HepG2 (cell line): ENCODE data around the gene PSMA7. TPM values are rescaled to one million over a fixed set of nuclear protein-coding genes. Genes with fewer than 3 reads are reported as not detected.

Experiments
- ATRX ChIP-seq: sonication (generic); formaldehyde crosslinking; IDR thresholded peaks from 2 replicates; pipeline ENCODE4 v1.4.0; 2020; ENCODE audit warnings: missing genetic modification reagents, borderline replicate concordance
- GATAD2A ChIP-seq: IDR thresholded peaks from 2 replicates; pipeline ENCODE4 v1.6.1; 2016
- KDM4B ChIP-seq: sonication (generic); formaldehyde crosslinking; IDR thresholded peaks from 2 replicates; pipeline ENCODE4 v1.4.0; 2020; ENCODE audit warnings: missing genetic modification reagents
- KDM5A ChIP-seq: fragments of 200-600 bp; sonication (generic); IDR thresholded peaks from 2 replicates; pipeline ENCODE4 v1.7.0; 2018; ENCODE audit warnings: antibody characterized with exemption, mild to moderate bottlenecking, low read length, borderline replicate concordance
- MTF1 ChIP-seq: sonication (generic); formaldehyde crosslinking; IDR thresholded peaks from 2 replicates; pipeline ENCODE4 v1.5.0; 2020; ENCODE audit warnings: missing genetic modification reagents
- NBN ChIP-seq: fragments of 450-650 bp; conservative IDR thresholded peaks from 2 replicates; pipeline ENCODE4 v1.6.1; 2017
- NR2C2 ChIP-seq: sonication (generic); formaldehyde crosslinking; IDR thresholded peaks from 2 replicates; pipeline ENCODE4 v1.4.0; 2020; ENCODE audit warnings: missing genetic modification reagents, mild to moderate bottlenecking, moderate library complexity, borderline replicate concordance
- SMAD9 ChIP-seq: sonication (generic); formaldehyde crosslinking; IDR thresholded peaks from 2 replicates; pipeline ENCODE4 v1.5.1; 2020; ENCODE audit warnings: mild to moderate bottlenecking, missing genetic modification reagents
- SPEN ChIP-seq: sonication (generic); formaldehyde crosslinking; IDR thresholded peaks from 2 replicates; pipeline ENCODE4 v1.5.1; 2020; ENCODE audit warnings: low read depth, mild to moderate bottlenecking, missing genetic modification reagents
- TOPORS ChIP-seq: sonication (generic); formaldehyde crosslinking; IDR thresholded peaks from 2 replicates; pipeline ENCODE4 v1.8.0; 2023; ENCODE audit warnings: mild to moderate bottlenecking, missing genetic modification reagents
- ZNF230 ChIP-seq: sonication (generic); formaldehyde crosslinking; IDR thresholded peaks from 2 replicates; pipeline ENCODE4 v1.4.0; 2020; ENCODE audit warnings: mild to moderate bottlenecking, missing genetic modification reagents
- ZNF83 ChIP-seq: sonication (generic); formaldehyde crosslinking; IDR thresholded peaks from 2 replicates; pipeline ENCODE4 v1.4.0; 2020; ENCODE audit warnings: missing genetic modification reagents, mild to moderate bottlenecking, borderline replicate concordance
- polyA plus RNA-seq, 8 experiments: library from polyadenylated mRNA; depleted of rRNA in 3 of 8; stranded (reverse) in 7 of 8; unstranded in 1 of 8; fragments of >200 nt; fragmentation: Illumina TruSeq in 4 of 8; extraction: Trizol in 4 of 8; gene quantifications; 2 replicates each; pipeline versions ENCODE4 v1.2.1 to v1.2.3, GENCODE V29; 2011 to 2016; ENCODE audit warnings: low read depth in 4 of 8, missing spikeins in 1 of 8, mixed read lengths in 1 of 8; ENCODE audit not compliant: insufficient read depth in 1 of 8
- total RNA-seq, 5 experiments: library from RNA; depleted of rRNA; stranded (reverse); fragments of >200 nt; fragmentation: Illumina TruSeq; extraction: Trizol; gene quantifications; 2 replicates each; pipeline ENCODE4 v1.2.3, GENCODE V29; 2016; ENCODE audit warnings: low read depth in 1 of 5
- TF ChIP-seq, protein P1 (sequence below): IDR thresholded peaks from 2 replicates; pipeline ENCODE4 v1.6.1; 2012; ENCODE audit warnings: low read depth, low read length, improper control_type of control experiment
- TF ChIP-seq, protein P2 (sequence below): sonication (generic); formaldehyde crosslinking; IDR thresholded peaks from 2 replicates; pipeline ENCODE4 v1.4.0; 2020; ENCODE audit warnings: missing genetic modification reagents, borderline replicate concordance
- TF ChIP-seq, protein P3 (sequence below): sonication (generic); IDR thresholded peaks from 2 replicates; pipeline ENCODE4 v1.6.1; 2016; ENCODE audit warnings: low read depth, borderline replicate concordance
- TF ChIP-seq, protein P4 (sequence below): IDR thresholded peaks from 2 replicates; pipeline ENCODE4 v1.6.1; 2016; ENCODE audit warnings: low read depth
- TF ChIP-seq, protein P5 (sequence below): sonication (generic); formaldehyde crosslinking; IDR thresholded peaks from 2 replicates; pipeline ENCODE4 v1.4.0; 2020; ENCODE audit warnings: mild to moderate bottlenecking, low read depth, missing genetic modification reagents
- TF ChIP-seq, protein P6 (sequence below): sonication (generic); formaldehyde crosslinking; IDR thresholded peaks from 2 replicates; pipeline ENCODE4 v1.4.0; 2020; ENCODE audit warnings: mild to moderate bottlenecking, missing genetic modification reagents

PSMA7 gene
- total and polyA plus RNA-seq, 2 of the 13 experiments (the other 11 are each of a cell fraction or from before 2014, with no cell fraction given), result 531 to 631 TPM

DNA sequence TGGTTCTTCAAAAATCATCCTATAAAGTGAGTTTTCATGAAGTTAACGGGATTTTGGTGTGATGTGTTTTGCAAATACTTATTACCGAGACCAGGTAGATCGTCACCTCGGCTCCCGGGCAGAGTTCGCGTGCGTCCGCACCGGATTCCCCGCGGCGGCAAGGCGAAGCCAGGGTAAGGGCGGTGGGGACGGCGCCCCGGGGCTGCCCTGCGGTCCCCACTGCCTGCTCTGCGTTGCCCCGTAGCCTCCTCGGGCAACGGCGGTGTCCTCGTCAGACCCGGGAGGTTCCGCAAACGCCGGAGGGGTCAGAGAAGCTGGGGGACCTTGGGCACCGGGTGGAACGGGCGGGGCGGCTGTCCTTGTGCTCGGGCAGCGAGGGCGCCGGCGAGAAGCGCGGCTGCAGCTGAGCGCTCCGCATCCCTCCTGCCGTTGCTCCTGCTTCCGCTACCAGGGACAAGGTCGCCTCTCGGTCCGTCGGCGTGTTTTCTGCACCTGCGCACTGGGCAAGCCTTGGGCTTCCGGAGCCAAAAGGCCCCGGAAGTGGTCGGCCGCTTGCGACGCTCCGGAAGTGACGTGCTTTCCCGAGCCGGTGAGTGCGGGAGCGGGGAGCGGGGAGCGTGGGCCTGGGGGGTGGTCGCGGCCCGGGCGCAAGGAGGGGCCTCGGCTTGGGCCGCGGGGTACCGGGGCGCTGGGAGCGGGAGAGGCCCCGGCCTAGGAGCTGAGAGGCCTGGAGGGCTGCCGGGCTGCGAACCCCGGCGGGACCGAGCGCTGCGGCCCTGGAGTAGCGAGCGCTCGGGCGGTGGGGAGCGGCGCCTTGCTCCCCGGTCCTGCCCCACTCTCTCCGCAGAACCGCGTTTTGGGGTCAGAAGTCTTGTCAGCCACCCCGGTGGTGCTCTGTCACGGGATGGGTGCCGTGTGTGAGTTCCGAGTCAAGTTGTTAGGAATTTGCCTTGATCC lies 39.6 kb upstream of the PSMA7 start, which contains the start of gene MTG2 (continued):
- TF ChIP-seq, protein P1, sequence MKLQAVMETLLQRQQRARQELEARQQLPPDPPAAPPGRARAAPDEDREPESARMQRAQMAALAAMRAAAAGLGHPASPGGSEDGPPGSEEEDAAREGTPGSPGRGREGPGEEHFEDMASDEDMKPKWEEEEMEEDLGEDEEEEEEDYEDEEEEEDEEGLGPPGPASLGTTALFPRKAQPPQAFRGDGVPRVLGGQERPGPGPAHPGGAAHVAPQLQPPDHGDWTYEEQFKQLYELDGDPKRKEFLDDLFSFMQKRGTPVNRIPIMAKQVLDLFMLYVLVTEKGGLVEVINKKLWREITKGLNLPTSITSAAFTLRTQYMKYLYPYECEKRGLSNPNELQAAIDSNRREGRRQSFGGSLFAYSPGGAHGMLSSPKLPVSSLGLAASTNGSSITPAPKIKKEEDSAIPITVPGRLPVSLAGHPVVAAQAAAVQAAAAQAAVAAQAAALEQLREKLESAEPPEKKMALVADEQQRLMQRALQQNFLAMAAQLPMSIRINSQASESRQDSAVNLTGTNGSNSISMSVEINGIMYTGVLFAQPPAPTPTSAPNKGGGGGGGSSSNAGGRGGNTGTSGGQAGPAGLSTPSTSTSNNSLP, result 0 out of 2 replicates have a peak, but pooled peaks have one; percentile 15
- peak; percentile 99 for TF ChIP-seq NR2C2
- TF ChIP-seq, protein P2, sequence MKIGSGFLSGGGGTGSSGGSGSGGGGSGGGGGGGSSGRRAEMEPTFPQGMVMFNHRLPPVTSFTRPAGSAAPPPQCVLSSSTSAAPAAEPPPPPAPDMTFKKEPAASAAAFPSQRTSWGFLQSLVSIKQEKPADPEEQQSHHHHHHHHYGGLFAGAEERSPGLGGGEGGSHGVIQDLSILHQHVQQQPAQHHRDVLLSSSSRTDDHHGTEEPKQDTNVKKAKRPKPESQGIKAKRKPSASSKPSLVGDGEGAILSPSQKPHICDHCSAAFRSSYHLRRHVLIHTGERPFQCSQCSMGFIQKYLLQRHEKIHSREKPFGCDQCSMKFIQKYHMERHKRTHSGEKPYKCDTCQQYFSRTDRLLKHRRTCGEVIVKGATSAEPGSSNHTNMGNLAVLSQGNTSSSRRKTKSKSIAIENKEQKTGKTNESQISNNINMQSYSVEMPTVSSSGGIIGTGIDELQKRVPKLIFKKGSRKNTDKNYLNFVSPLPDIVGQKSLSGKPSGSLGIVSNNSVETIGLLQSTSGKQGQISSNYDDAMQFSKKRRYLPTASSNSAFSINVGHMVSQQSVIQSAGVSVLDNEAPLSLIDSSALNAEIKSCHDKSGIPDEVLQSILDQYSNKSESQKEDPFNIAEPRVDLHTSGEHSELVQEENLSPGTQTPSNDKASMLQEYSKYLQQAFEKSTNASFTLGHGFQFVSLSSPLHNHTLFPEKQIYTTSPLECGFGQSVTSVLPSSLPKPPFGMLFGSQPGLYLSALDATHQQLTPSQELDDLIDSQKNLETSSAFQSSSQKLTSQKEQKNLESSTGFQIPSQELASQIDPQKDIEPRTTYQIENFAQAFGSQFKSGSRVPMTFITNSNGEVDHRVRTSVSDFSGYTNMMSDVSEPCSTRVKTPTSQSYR (CRISPR knock-in tag), result peak; percentile 29
- TF ChIP-seq, protein P3, sequence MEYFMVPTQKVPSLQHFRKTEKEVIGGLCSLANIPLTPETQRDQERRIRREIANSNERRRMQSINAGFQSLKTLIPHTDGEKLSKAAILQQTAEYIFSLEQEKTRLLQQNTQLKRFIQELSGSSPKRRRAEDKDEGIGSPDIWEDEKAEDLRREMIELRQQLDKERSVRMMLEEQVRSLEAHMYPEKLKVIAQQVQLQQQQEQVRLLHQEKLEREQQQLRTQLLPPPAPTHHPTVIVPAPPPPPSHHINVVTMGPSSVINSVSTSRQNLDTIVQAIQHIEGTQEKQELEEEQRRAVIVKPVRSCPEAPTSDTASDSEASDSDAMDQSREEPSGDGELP, result peak; percentile 89; the same call in 1 of the 2 replicates
- peak; percentile 99 for TF ChIP-seq KDM4B
- TF ChIP-seq MTF1 (CRISPR knock-in tag), result peak; percentile 87; the same call in 1 of the 2 replicates
- TF ChIP-seq GATAD2A (CRISPR knock-in tag), result peak; percentile 70
- TF ChIP-seq, protein P4, sequence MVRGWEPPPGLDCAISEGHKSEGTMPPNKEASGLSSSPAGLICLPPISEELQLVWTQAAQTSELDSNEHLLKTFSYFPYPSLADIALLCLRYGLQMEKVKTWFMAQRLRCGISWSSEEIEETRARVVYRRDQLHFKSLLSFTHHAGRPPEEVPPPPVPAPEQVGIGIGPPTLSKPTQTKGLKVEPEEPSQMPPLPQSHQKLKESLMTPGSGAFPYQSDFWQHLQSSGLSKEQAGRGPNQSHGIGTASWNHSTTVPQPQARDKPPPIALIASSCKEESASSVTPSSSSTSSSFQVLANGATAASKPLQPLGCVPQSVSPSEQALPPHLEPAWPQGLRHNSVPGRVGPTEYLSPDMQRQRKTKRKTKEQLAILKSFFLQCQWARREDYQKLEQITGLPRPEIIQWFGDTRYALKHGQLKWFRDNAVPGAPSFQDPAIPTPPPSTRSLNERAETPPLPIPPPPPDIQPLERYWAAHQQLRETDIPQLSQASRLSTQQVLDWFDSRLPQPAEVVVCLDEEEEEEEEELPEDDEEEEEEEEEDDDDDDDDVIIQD (CRISPR knock-in tag), result peak; percentile 70; the same call in 1 of the 2 replicates
- TF ChIP-seq, protein P5, sequence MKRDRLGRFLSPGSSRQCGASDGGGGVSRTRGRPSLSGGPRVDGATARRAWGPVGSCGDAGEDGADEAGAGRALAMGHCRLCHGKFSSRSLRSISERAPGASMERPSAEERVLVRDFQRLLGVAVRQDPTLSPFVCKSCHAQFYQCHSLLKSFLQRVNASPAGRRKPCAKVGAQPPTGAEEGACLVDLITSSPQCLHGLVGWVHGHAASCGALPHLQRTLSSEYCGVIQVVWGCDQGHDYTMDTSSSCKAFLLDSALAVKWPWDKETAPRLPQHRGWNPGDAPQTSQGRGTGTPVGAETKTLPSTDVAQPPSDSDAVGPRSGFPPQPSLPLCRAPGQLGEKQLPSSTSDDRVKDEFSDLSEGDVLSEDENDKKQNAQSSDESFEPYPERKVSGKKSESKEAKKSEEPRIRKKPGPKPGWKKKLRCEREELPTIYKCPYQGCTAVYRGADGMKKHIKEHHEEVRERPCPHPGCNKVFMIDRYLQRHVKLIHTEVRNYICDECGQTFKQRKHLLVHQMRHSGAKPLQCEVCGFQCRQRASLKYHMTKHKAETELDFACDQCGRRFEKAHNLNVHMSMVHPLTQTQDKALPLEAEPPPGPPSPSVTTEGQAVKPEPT, result peak; percentile 95
- no peak for TF ChIP-seq NBN
- TF ChIP-seq ZNF230, result peak; percentile 96; the same call in 1 of the 2 replicates
- TF ChIP-seq, protein P6, sequence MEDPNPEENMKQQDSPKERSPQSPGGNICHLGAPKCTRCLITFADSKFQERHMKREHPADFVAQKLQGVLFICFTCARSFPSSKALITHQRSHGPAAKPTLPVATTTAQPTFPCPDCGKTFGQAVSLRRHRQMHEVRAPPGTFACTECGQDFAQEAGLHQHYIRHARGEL, result peak; percentile 90
- TF ChIP-seq ATRX, result no peak
- peak; percentile 82; the same call in 1 of the 2 replicates for TF ChIP-seq SMAD9
- peak; percentile 97 for TF ChIP-seq KDM5A
- TF ChIP-seq SPEN (CRISPR knock-in tag), result peak; percentile 98
- TF ChIP-seq ZNF83 (CRISPR knock-in tag), result peak; percentile 80; the same call in 1 of the 2 replicates
- TF ChIP-seq TOPORS (CRISPR knock-in tag), result peak; percentile 99
